ENCODE measurements around the gene DCC.

GRCh38 chr18:53142005-53142404 lies 802.0 kb downstream of the DCC start:
- TF ChIP-seq POLR2A (IDR thresholded peaks at IDR 0.05) (no peak), EP300 (IDR thresholded peaks at IDR 0.05; ENCODE audit: low read depth) (no peak)

Measured in transverse colon (tissue), 1 donor.